Left renal cortex interstitium (tissue), 4 donors: ENCODE data around the gene TMEM150A. TPM values are rescaled to one million over a fixed set of nuclear protein-coding genes. Genes with fewer than 3 reads are reported as not detected.
"Not testable (repeated sequence)": the region's sequence is repeated elsewhere in the genome, so short reads cannot be mapped to it uniquely, and the experiment has no call there.

Source experiments
- DNase-seq, 4 donors: peaks; one replicate each; pipeline ENCODE4 v3.0.0-alpha.2; 2013; ENCODE audit warnings: low read depth in 4 of 4, low spot score in 2 of 4, missing footprints in 1 of 4
- polyA plus RNA-seq, 4 donors: library from polyadenylated mRNA; unstranded; fragments of 120-200 nt; gene quantifications; one replicate each; pipeline ENCODE4 v1.2.1, GENCODE V29; 2013; ENCODE audit not compliant: insufficient read length in 4 of 4

TMEM150A gene
- polyA plus RNA-seq, 4 donors: 33.7 to 43.0 (median 36.7) TPM

- DNase-seq: peak; percentile 89 to 96 (median 94)
These were observed 7.0 kb downstream of the TMEM150A start, which contains the start of gene RNF181 for GRCh38 chr2:85595301-85596025. Gene RNF181 (plus strand): TSS chr2:85595745. CDS start chr2:85595764, 19 bp downstream.

- DNase-seq: no peak
These were observed 7.7 kb downstream of the TMEM150A start for GRCh38 chr2:85594715-85595300.

DNA sequence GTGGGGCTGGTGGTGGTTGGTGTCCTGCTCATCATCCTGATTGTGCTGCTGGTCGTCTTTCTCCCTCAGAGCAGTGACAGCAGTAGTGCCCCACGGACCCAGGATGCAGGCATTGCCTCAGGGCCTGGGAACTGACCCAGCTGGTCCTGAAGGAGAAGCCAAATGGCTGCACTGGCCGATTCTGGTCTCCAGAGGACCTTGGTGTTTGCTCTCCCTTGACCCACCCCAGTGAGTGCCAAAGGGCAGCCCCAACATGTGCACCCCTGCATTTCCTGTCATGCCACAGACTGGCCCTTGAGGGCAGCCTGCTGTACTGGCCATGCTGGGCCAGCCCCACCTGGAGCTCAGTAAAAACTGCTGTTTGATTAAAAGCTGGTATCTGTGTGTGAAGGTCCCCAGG is 9.5 kb downstream of the TMEM150A start:
- no peak for DNase-seq

DNA sequence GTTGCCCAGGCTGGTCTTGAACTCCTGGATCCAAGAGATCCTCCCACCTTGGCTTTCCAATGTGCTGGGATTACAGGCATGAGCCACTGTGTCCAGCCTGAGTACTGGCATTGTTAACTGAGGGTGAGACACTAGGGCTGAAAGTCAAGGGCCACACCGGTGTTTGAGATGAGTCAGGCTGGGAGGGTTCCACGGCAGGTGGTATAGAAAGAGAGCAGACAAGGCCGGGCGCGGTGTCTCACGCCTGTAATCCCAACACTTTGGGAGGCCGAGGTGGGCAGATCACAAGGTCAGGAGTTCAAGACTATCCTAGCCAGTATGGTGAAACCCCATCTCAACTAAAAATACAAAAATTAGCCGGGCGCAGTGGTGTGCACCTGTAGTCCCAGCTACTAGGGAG is 10.2 kb downstream of the TMEM150A start:
- not testable (repeated sequence) for DNase-seq

DNA sequence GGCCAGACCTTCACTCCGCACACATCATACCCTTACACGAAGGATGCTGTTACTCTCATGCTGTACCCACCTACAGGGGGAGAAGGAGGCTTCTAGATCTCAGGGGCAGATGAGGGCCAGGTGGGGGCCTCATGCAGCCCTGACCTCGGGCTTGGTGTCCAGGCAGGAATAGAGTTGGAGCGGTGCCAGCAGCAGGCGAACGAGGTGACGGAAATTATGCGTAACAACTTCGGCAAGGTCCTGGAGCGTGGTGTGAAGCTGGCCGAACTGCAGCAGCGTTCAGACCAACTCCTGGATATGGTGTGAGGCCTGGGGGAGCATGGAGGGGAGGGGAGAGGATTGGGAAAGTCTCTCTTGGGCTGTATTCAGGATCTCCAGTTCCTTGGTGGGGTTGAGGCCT is 10.9 kb downstream of the TMEM150A start:
- DNase-seq: no peak

- DNase-seq: no peak
These were observed 11.5 kb downstream of the TMEM150A start for GRCh38 chr2:85590950-85591349.

- DNase-seq: no peak
These were observed 12.3 kb downstream of the TMEM150A start for GRCh38 chr2:85589982-85590791.

GRCh38 chr2:85589181-85589580 is 13.3 kb downstream of the TMEM150A start:
- DNase-seq: no peak

DNA sequence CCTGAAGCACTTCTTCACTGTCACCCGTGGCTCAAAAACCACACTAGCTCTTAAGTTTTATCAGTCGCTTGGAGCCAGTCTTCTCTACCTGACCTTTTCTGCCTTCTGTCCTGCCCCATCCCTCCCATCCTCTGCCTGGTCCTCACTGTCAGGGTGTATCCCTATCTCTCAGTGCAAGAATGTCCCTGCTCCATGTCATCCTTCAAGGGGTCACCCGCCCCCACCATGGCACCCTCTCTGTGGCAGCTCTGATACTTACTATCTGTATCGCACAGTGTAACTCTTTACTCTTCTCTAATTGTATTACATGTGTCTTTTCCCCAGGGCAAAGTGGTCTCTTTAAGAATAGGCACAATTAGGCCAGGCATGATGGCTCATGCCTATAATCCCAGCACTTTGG is 13.9 kb downstream of the TMEM150A start:
- DNase-seq: no peak

- DNase-seq: no peak
These were observed 14.3 kb downstream of the TMEM150A start for GRCh38 chr2:85588236-85588635.

DNA sequence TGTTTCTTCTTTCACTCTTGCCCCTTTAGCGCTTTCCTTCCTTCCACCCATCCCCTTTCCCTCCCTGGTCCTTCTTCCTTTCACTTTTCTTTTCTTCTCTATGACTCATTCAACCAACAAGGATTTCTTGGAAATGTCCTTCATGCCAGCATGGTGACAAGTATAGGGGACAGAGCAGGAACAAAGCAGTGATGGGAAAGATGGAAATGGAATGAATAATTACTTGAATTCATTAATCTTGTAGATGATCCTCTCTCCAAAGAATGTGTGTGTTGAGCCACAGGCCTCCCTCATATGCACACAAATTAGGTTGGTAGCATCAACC is 16.8 kb downstream of the TMEM150A start:
- DNase-seq: no peak

GRCh38 chr2:85584857-85585780 is 17.4 kb downstream of the TMEM150A start:
- no peak for DNase-seq

GRCh38 chr2:85584354-85584856 is 18.1 kb downstream of the TMEM150A start, which contains the start of gene VAMP5:
Gene VAMP5 (plus strand): TSS chr2:85584431. CDS start chr2:85584491, 60 bp downstream.
- DNase-seq: no peak

DNA sequence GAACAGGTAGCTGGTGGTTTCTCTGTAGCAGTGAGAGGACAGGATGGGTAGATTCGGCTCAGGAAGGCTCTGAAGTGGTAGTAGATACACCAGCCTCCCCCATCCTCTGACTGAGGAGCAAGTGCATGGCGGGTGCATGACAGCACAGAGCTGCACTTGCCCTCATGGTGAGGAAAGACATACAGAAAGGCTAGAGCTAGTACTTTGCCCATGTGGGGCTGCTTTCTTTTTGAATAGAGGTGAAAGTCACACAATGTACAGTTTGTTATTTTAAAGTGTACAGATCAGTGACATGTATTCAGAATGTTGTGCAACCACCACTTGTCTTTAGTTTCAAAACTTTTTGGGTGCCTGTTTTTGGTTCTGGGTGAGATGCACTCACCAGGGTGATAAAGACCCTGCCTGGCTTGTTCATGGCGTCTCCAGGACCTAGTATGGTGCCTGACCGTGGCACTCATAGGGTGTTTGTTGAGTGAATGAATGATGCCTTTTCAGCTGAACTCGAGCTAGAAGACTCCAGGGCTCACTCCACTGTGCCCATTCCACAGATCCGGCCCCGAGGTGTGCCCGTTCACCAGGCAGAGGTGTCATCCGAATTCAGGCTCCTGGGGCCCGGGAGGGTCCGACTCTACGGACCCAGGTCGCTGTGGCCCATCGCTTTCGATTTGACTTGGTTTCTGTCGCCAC is 18.7 kb downstream of the TMEM150A start:
- no peak for DNase-seq

DNA sequence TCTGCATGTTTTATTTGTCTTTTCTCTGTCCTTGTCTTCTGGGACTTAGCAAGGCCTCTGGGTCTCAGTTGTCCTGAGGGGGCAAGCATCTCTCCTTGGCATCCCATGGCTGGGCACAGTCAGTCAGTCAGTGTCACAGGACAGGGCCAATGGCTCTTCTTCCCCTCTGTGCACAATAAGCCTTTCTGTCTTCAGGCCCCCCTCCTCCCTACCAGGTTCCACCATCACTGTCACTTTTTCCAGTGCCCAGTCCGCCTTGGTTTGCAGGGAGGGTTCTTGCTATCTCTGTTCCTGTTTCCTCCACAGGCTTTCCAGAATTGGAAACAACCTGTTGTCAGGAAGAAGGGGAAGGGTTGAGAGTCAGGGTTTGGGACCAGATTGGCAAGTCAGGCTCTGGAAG is 20.0 kb downstream of the TMEM150A start:
- DNase-seq: no peak

GRCh38 chr2:85580206-85580605 is 22.3 kb downstream of the TMEM150A start:
- no peak for DNase-seq

DNA sequence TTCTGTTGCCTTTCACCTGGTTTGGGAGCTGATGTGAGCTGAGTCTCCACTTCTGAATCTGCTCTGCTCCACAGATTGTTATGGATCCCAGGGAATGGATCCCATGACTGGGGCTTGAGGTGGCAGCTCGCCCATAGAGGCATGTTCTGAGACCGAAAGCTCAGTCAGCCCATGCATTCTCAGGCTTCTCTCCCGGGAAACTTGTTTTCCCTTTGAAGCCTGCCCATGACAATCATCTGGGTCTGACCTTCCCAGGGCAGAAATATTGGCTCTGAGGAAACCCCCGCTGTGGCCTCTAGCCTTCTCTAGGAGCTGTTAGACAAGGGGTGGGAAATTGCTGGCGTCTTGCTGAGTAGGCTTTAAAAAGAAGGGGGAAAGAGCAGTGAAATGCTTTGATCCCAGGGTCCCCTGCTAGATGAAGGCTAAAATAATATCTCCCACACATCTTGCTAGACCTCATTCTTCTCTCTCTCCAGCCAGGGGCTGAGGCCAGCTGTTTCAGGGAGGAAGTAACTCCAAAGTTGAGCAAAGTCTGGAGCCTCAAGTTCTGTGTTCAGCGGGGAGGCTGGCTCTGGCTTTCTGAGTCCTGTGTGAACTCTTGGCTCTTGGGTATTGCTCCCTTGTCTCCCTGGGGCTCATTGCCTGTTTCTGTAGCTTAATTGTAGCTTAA is 23.1 kb downstream of the TMEM150A start:
- DNase-seq: no peak

DNA sequence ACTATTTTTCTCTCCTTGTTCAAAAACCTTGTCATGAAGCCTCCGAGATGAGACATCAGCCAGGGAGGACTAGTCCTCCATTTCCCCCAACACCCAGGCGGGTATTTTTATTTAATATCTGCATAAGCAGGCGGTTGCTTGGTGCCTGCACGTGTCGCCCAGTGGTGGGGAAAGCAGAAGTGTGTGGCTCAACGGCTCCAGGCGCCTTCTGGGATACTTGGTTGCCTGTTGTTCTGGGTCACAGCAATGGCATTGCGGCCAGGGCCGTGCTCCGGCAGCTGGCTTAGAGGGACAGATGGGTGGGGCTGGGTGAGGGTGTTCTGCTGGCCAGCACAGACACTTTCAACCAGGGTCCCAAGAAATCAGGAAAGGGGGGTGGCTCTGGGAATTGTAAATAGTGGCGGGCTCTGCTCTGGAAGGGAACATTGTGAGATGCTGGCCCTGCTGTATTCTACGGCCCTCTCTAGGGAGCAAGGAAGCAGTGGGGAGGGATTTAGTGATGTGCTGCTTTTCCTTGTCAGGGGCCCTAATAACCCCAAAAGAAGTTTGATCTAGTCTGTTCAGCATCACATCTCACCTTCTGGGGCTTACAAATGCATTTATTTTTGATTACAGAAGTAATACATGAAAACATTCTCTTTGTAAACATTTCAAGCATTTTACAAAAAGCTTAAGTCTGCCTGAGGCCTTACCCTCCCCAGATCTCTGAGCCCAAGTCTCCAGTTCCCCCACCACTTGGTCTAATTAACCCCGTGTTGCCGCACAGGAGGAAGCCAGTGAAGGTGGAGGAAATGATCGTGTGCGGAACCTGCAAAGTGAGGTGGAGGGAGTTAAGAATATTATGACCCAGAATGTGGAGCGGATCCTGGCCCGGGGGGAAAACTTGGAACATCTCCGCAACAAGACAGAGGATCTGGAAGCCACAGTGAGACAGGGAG is 24.0 kb downstream of the TMEM150A start:
- DNase-seq: no peak
